MCF 10A (cell line): ENCODE measurements around the gene KCTD14. TPM values are rescaled to one million over a fixed set of nuclear protein-coding genes. Genes with fewer than 3 reads are reported as not detected.
"Not testable (repeated sequence)": the region's sequence is repeated elsewhere in the genome, so short reads cannot be mapped to it uniquely, and the experiment has no call there.

ENCODE experiments used
- BruUV-seq: library from RNA; stranded (reverse); fragments of 400-500 nt; replicated peaks from 2 replicates; lab custom pipeline; 2021; lab: Mats Ljungman, UMichigan
- CTCF ChIA-PET: fragments of 300-600 bp; sonication (Branson Sonifier 250); formaldehyde crosslinking; extraction: SDS; loops from one replicate; lab custom pipeline; 2021; ENCODE audit warnings: antibody characterized with exemption, inconsistent platforms; lab: Yijun Ruan, JAX
- POLR2A ChIA-PET: fragments of 300-600, 350-650 bp; sonication (Branson Sonifier 250); formaldehyde crosslinking; extraction: SDS; loops from one replicate; lab custom pipeline; 2020; ENCODE audit warnings: antibody characterized with exemption, inconsistent platforms; lab: Yijun Ruan, JAX
- DNase-seq: peaks from one replicate; pipeline ENCODE4 v3.0.0-alpha.2; 2018; ENCODE audit not compliant: unreplicated experiment
- H3K27ac Mint-ChIP-seq: one replicate; pipeline ENCODE4 v1.8.0; 2022; ENCODE audit warnings: mild to moderate bottlenecking, low read depth, mixed read lengths; ENCODE audit not compliant: unreplicated experiment
- H3K27me3 Mint-ChIP-seq: one replicate; pipeline ENCODE4 v1.8.0; 2022; ENCODE audit warnings: mixed read lengths; ENCODE audit not compliant: insufficient read depth, unreplicated experiment
- H3K36me3 Mint-ChIP-seq: one replicate; pipeline ENCODE4 v1.8.0; 2022; ENCODE audit warnings: mild to moderate bottlenecking, moderate library complexity, mixed read lengths; ENCODE audit not compliant: insufficient read depth, unreplicated experiment
- H3K4me1 Mint-ChIP-seq: one replicate; pipeline ENCODE4 v1.8.0; 2022; ENCODE audit warnings: mixed read lengths; ENCODE audit not compliant: insufficient read depth, unreplicated experiment
- H3K4me3 Mint-ChIP-seq: one replicate; pipeline ENCODE4 v1.8.0; 2022; ENCODE audit warnings: mild to moderate bottlenecking, moderate library complexity, mixed read lengths; ENCODE audit not compliant: unreplicated experiment
- H3K9me3 Mint-ChIP-seq: one replicate; pipeline ENCODE4 v1.8.0; 2022; ENCODE audit warnings: mixed read lengths; ENCODE audit not compliant: unreplicated experiment
- intact Hi-C: fragments of 100-400 bp; cut with micrococcal nuclease; formaldehyde crosslinking; loops from 2 replicates; pipeline ENCODE4 v1.14.1; 2022
- total RNA-seq: library from RNA; stranded (reverse); gene quantifications from 2 replicates; pipeline ENCODE4 v1.2.3, GENCODE V29; 2022
- TF ChIP-seq, protein P1 (sequence below): fragments of 200-600 bp; IDR thresholded peaks from one replicate; pipeline ENCODE4 v1.8.0; 2022; ENCODE audit warnings: antibody characterized with exemption, mild to moderate bottlenecking; ENCODE audit not compliant: unreplicated experiment

KCTD14 gene
- total RNA-seq, 1 experiment from 2014 or later: 2.2 TPM

DNA sequence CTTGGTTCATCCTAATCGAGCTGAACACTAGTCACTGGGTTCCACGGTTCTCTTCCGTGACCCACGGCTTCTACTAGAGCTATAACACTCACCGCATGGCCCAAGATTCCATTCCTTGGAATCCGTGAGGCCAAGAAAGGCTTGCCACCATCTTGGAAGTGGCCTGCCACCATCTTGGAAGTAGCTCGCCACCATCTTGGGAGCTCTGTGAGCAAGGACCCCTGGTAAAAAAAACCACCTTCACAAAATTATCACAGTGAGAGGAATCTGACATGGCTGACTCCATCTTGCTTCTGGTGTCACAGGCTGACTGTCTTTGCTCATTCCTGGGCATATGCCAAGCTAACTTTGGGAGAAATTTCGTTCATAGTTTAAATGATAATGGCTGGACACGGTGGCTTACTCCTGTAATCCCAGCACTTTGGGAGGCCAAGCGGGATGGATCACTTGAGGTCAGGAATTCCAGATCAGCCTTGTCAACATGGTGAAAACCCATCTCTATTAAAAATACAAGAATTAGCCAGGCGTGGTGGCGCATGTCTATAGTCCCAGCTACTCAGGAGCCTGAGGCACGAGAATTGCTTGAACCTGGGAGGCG, 18.9 kb upstream of the KCTD14 start:
- H3K4me3 Mint-ChIP-seq: no peak overlapping the region
- BruUV-seq: no TSS peak
- ChIA-PET POLR2A (no interaction called here), CTCF (interaction anchor here (0.7 to 2.4 kb wide), 3 partner anchors 12 to 47 kb away, joined by 4 to 5 read pairs (median 5); partner anchors contain the start of gene INTS4)
- H3K9me3 Mint-ChIP-seq: no peaks in the 10 kb centered on the region
- intact Hi-C loops: no loop called here
- H3K27ac Mint-ChIP-seq: no peak overlapping the region
- H3K36me3 Mint-ChIP-seq: no peaks in the 10 kb centered on the region
- peaks cover 22% of the 10 kb centered on the region for H3K4me1 Mint-ChIP-seq
- TF ChIP-seq, protein P1, sequence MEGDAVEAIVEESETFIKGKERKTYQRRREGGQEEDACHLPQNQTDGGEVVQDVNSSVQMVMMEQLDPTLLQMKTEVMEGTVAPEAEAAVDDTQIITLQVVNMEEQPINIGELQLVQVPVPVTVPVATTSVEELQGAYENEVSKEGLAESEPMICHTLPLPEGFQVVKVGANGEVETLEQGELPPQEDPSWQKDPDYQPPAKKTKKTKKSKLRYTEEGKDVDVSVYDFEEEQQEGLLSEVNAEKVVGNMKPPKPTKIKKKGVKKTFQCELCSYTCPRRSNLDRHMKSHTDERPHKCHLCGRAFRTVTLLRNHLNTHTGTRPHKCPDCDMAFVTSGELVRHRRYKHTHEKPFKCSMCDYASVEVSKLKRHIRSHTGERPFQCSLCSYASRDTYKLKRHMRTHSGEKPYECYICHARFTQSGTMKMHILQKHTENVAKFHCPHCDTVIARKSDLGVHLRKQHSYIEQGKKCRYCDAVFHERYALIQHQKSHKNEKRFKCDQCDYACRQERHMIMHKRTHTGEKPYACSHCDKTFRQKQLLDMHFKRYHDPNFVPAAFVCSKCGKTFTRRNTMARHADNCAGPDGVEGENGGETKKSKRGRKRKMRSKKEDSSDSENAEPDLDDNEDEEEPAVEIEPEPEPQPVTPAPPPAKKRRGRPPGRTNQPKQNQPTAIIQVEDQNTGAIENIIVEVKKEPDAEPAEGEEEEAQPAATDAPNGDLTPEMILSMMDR: no peak
- H3K27me3 Mint-ChIP-seq: no peaks in the 10 kb centered on the region
- DNase-seq: no peak

DNA sequence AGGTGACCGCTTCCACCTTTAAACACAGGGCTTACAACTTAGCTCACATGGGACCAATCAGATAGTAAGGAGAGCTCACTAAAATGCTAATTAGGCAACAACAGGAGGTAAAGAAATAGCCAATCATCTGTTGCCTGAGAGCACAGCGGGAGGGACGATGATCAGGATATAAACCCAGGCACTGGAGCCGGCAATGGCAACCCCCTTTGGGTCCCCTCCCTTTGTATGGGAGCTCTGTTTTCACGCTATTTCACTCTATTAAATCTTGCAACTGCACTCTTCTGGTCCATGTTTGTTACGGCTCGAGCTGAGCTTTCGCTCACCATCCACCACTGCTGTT, 18.3 kb upstream of the KCTD14 start:
- DNase-seq, H3K36me3 Mint-ChIP-seq, H3K9me3 Mint-ChIP-seq, H3K27me3 Mint-ChIP-seq, BruUV-seq, intact Hi-C loops, H3K4me3 Mint-ChIP-seq: not testable (repeated sequence)
- Mint-ChIP-seq H3K27ac (peak overlapping the region; percentile 99), H3K4me1 (peaks cover 21% of the 10 kb centered on the region)
- ChIA-PET POLR2A (interaction anchor here (0.6 to 1.7 kb wide), 4 partner anchors 10 to 226 kb away, joined by 3 read pairs; no protein-coding TSS in a partner anchor), CTCF (interaction anchor here (0.9 to 1.3 kb wide), 2 partner anchors 20 to 47 kb away, joined by 5 to 6 read pairs; partner anchors contain the start of gene INTS4)

DNA sequence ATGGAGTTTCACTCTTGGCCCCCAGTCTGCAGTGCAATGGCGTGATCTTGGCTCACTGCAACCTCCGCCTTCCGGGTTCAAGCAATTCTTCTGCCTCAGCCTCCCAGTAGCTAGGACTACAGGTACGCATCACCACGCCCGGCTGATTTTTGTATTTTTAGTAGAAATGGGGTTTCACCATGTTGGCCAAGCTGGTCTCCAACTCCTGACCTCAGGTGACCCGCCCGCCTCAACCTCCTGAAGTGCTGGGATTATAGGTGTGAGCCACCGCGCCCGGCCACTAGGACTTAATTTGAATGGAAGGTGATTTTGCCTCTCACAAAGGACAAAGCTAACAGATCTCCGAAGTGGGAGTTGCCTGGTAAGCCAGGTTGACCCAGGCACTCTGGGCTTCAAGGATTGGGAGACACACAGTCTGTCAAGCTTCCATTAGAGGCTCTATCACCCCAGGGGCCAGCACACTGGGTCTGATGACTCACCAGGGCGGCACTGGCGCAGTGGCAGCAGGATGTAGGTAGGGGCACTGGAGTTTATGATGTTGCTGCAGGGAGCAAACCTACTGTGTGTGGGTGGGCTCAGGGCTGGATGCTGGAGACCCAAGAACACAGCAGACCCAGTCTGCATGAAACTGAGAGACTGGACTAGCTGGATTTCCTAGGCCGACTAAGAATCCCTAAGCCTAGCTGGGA, 17.8 kb upstream of the KCTD14 start:
- intact Hi-C loops: no loop called here
- Mint-ChIP-seq H3K4me1 (peaks cover 18% of the 10 kb centered on the region), H3K4me3 (peak overlapping the region; percentile 68), H3K36me3 (no peaks in the 10 kb centered on the region), H3K9me3 (no peaks in the 10 kb centered on the region), H3K27me3 (no peaks in the 10 kb centered on the region), H3K27ac (peak overlapping the region; percentile 99)
- POLR2A ChIA-PET: interaction anchor here (0.6 to 2.0 kb wide), 8 partner anchors 9 to 226 kb away, joined by 3 to 8 read pairs (median 3); partner anchors contain the start of gene INTS4
- TF ChIP-seq, protein P1: peak; percentile 9
- DNase-seq: peak; percentile 43
- no TSS peak for BruUV-seq
- CTCF ChIA-PET: interaction anchor here (0.9 to 1.8 kb wide), 4 partner anchors 20 to 46 kb away, joined by 4 to 6 read pairs (median 4); partner anchors contain the start of gene INTS4

DNA sequence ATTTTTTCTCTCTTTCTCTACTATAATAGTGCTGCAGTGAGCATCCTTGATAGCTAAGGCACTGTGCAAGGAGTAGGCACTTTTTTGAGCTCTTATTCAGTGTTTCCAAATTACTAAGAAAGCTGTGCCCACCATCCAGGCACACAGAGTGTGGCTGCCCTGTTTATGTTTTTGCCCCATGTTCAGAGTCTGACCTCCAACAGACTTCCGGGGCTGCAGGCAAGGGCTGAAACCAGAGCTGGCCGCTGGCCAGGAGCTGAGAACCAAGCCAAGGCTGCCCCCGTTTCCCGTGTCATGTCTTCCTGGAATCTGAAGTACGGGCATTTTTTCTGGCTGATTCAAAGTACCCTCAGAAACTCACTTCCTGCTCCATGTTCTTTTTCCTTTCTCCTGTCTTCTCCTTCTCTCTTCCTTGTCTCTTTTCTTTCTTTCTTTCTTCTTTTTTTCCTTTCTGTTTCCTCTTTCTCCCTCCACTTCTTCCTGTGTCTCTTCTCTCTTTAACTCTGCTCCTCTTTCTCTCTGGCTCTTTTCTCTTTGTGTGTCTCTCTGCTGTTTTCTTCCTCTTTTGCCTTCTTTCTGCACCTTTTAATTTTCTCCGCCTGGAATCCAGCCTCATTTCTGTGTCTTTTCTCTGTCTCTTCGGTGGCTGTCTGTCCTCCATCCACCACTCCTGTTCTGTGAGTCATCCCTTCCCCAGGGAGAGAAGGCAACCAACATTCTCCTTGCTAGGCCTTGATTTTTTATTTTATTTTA, 17.0 kb upstream of the KCTD14 start:
- no peaks in the 10 kb centered on the region for H3K9me3 Mint-ChIP-seq
- BruUV-seq: TSS peak; percentile 71
- H3K27ac Mint-ChIP-seq: peak overlapping the region; percentile 99
- ChIA-PET POLR2A (interaction anchor here (0.7 to 2.0 kb wide), 8 partner anchors 8 to 403 kb away, joined by 3 to 8 read pairs (median 4); partner anchors contain the start of genes INTS4 and NDUFC2), CTCF (interaction anchor here (0.7 to 1.8 kb wide), 4 partner anchors 8 to 45 kb away, joined by 3 to 4 read pairs (median 4); partner anchors contain the start of gene INTS4)
- H3K27me3 Mint-ChIP-seq: no peaks in the 10 kb centered on the region
- peaks cover 18% of the 10 kb centered on the region for H3K4me1 Mint-ChIP-seq
- H3K36me3 Mint-ChIP-seq: no peaks in the 10 kb centered on the region
- H3K4me3 Mint-ChIP-seq: peak overlapping the region; percentile 68
- DNase-seq: peak; percentile 92
- intact Hi-C loops: no loop called here
- TF ChIP-seq, protein P1: no peak
